GM12892 (cell line): Measurements from ENCODE around the gene ULK1.

ENCODE experiments used
- DNase-seq: peaks from one replicate; pipeline ENCODE4 v3.0.0; 2011; ENCODE audit not compliant: insufficient read length
- FAIRE-seq: peaks from 2 replicates; lab custom pipeline; 2011; peaks lifted over from hg19 to GRCh38; lab: Jason Lieb, UNC
- POLR2A ChIP-seq: IDR thresholded peaks from 2 replicates; pipeline ENCODE4 v1.6.1; 2011; ENCODE audit warnings: low read depth, low read length, control low read depth
- POLR2AphosphoS5 ChIP-seq: IDR thresholded peaks from 2 replicates; pipeline ENCODE4 v1.6.1; 2011; ENCODE audit warnings: low read depth, low read length, control low read depth
- TAF1 ChIP-seq: IDR thresholded peaks from 2 replicates; pipeline ENCODE4 v1.6.1; 2011; ENCODE audit warnings: low read depth, mild to moderate bottlenecking, control low read depth, low read length, borderline replicate concordance

Gene ULK1

GRCh38 chr12:131933387-131933786, 39.0 kb downstream of the ULK1 start:
- FAIRE-seq (no peak), DNase-seq (no peak)
- TF ChIP-seq TAF1 (no peak), POLR2AphosphoS5 (no peak), POLR2A (no peak; the same call in 1 of the 2 replicates)

GRCh38 chr12:131934535-131934934, 40.1 kb downstream of the ULK1 start:
- DNase-seq (no peak), FAIRE-seq (no peak)
- TF ChIP-seq TAF1 = no peak
- no peak for TF ChIP-seq POLR2AphosphoS5
- TF ChIP-seq POLR2A = no peak

GRCh38 chr12:131938082-131938481, 43.7 kb downstream of the ULK1 start:
- DNase-seq (no peak), FAIRE-seq (no peak)
- TF ChIP-seq TAF1 (no peak), POLR2AphosphoS5 (peak; percentile 7; the same call in 1 of the 2 replicates)

GRCh38 chr12:131939007-131939406, 44.6 kb downstream of the ULK1 start:
- FAIRE-seq (no peak), DNase-seq (no peak)
- TF ChIP-seq POLR2A = no peak
- no peak for TF ChIP-seq TAF1
- TF ChIP-seq POLR2AphosphoS5 = no peak

GRCh38 chr12:131940141-131940547, 45.7 kb downstream of the ULK1 start:
- no peak for TF ChIP-seq TAF1
- DNase-seq = no peak
- no peak for FAIRE-seq

- TF ChIP-seq TAF1 (no peak), POLR2AphosphoS5 (0 out of 2 replicates have a peak, but pooled peaks have one; percentile 30)
- FAIRE-seq (no peak), DNase-seq (no peak)
Measured at GRCh38 chr12:131941116-131941986, 46.9 kb downstream of the ULK1 start.

GRCh38 chr12:131941987-131942341, 47.5 kb downstream of the ULK1 start:
- TF ChIP-seq POLR2A (no peak), POLR2AphosphoS5 (no peak), TAF1 (no peak)
- FAIRE-seq = no peak
- DNase-seq = no peak

GRCh38 chr12:131942671-131943070, 48.2 kb downstream of the ULK1 start:
- no peak for FAIRE-seq
- DNase-seq = no peak
- TF ChIP-seq TAF1 (no peak), POLR2AphosphoS5 (no peak), POLR2A (no peak)

- no peak for FAIRE-seq
- DNase-seq = no peak
- TF ChIP-seq TAF1 = no peak
- no peak for TF ChIP-seq POLR2AphosphoS5
- no peak for TF ChIP-seq POLR2A
Measured at GRCh38 chr12:131943389-131943788, 49.0 kb downstream of the ULK1 start.

- no peak for FAIRE-seq
- no peak for DNase-seq
- no peak for TF ChIP-seq TAF1
- TF ChIP-seq POLR2AphosphoS5 = no peak
- TF ChIP-seq POLR2A = no peak
Measured at GRCh38 chr12:131943876-131944275, 49.5 kb downstream of the ULK1 start.

- DNase-seq (no peak), FAIRE-seq (no peak)
- peak; percentile 16; the same call in 1 of the 2 replicates for TF ChIP-seq POLR2A
- TF ChIP-seq TAF1 = no peak
- no peak for TF ChIP-seq POLR2AphosphoS5
Measured at GRCh38 chr12:131944601-131945251, 50.3 kb downstream of the ULK1 start.

- DNase-seq (no peak), FAIRE-seq (no peak)
- no peak for TF ChIP-seq POLR2AphosphoS5
- TF ChIP-seq POLR2A = no peak
- TF ChIP-seq TAF1 = no peak
Measured at GRCh38 chr12:131946757-131947156, 52.3 kb downstream of the ULK1 start.
